Endothelial cell of umbilical vein (primary cell): ENCODE results near the gene ZFHX2. TPM values are rescaled to one million over a fixed set of nuclear protein-coding genes. Genes with fewer than 3 reads are reported as not detected.

Experiments
- BruUV-seq: library from RNA; stranded (reverse); fragments of 400-500 nt; replicated peaks from 2 replicates; lab custom pipeline; 2021; lab: Mats Ljungman, UMichigan
- CTCF ChIA-PET: fragments of 300-600, 350-600 bp; sonication (Branson Sonifier 250); formaldehyde crosslinking; loops from one replicate; lab custom pipeline; 2021; ENCODE audit warnings: antibody characterized with exemption, inconsistent platforms; lab: Charles Lee
- POLR2A ChIA-PET: fragments of 300-600, 350-600 bp; sonication (Branson Sonifier 250); formaldehyde crosslinking; loops from one replicate; lab custom pipeline; 2021; ENCODE audit warnings: antibody characterized with exemption, inconsistent platforms; lab: Charles Lee
- DNase-seq: peaks from one replicate; pipeline ENCODE4 v3.0.0-alpha.2; 2011; ENCODE audit warnings: low read depth, low spot score
- FAIRE-seq: peaks from 2 replicates; lab custom pipeline; 2011; peaks lifted over from hg19 to GRCh38; lab: Jason Lieb, UNC
- H2AFZ ChIP-seq: 2 replicates; pipeline ENCODE4 v1.6.0; 2012; ENCODE audit warnings: low read depth, low read length, control low read depth, inconsistent platforms
- H3K27ac ChIP-seq: 2 replicates; pipeline ENCODE4 v1.5.1; 2011; ENCODE audit warnings: low read depth, mild to moderate bottlenecking, control low read depth, low read length, moderate library complexity; ENCODE audit not compliant: insufficient read depth
- H3K27me3 ChIP-seq, 2 experiments: 2 replicates each; pipeline versions ENCODE4 v1.6.0 to v1.6.1; 2011; ENCODE audit warnings: low read length in 2 of 2, mixed read lengths in 1 of 2; ENCODE audit not compliant: control insufficient read depth in 2 of 2, insufficient read depth in 2 of 2
- H3K36me3 ChIP-seq, 2 experiments: 2 replicates in 1 of 2; 3 replicates in 1 of 2; pipeline ENCODE4 v1.5.1; 2011; ENCODE audit warnings: low read length in 2 of 2, mild to moderate bottlenecking in 1 of 2, moderate library complexity in 1 of 2; ENCODE audit not compliant: control insufficient read depth in 2 of 2, insufficient read depth in 2 of 2; ENCODE audit errors: extremely low read depth in 1 of 2
- H3K4me1 ChIP-seq: 3 replicates; pipeline ENCODE4 v1.5.1; 2011; ENCODE audit warnings: mild to moderate bottlenecking, low read length; ENCODE audit not compliant: control insufficient read depth, insufficient read depth; ENCODE audit errors: extremely low read depth
- H3K4me2 ChIP-seq: 2 replicates; pipeline ENCODE4 v1.6.1; 2011; ENCODE audit warnings: low read length, control low read depth, mixed read lengths; ENCODE audit not compliant: insufficient read depth
- H3K4me3 ChIP-seq, 3 experiments: fragments of 200-600 bp in 1 of 3; sonication (generic), shearing (Covaris generic) in 1 of 3; replicated peaks in 1 of 3; 2 replicates each; pipeline ENCODE4 v1.5.1; 2011 to 2016; ENCODE audit warnings: control low read depth in 3 of 3, low read length in 3 of 3, mild to moderate bottlenecking in 2 of 3, inconsistent platforms in 1 of 3, low read depth in 1 of 3, moderate library complexity in 1 of 3; ENCODE audit not compliant: insufficient read depth in 1 of 3
- H3K79me2 ChIP-seq: 2 replicates; pipeline ENCODE4 v1.6.0; 2012; ENCODE audit warnings: low read length, inconsistent platforms; ENCODE audit not compliant: control insufficient read depth, insufficient read depth
- H3K9ac ChIP-seq: replicated peaks from 2 replicates; pipeline ENCODE3; 2011; ENCODE audit warnings: low read length, control low read depth; ENCODE audit not compliant: insufficient read depth; ENCODE audit errors: extremely low read depth
- H3K9me1 ChIP-seq: replicated peaks from 3 replicates; pipeline ENCODE4 v1.6.0; 2011; ENCODE audit warnings: mild to moderate bottlenecking, low read length; ENCODE audit not compliant: control insufficient read depth, insufficient read depth; ENCODE audit errors: extremely low read depth
- H3K9me3 ChIP-seq: replicated peaks from 2 replicates; pipeline ENCODE4 v1.5.1; 2012; ENCODE audit warnings: low read length, inconsistent platforms; ENCODE audit not compliant: control insufficient read depth, insufficient read depth
- H4K20me1 ChIP-seq: replicated peaks from 2 replicates; pipeline ENCODE3; 2011; ENCODE audit warnings: mild to moderate bottlenecking, low read length; ENCODE audit not compliant: control insufficient read depth, insufficient read depth; ENCODE audit errors: extremely low read depth
- EZH2 ChIP-seq: IDR thresholded peaks from 2 replicates; pipeline ENCODE4 v1.6.1; 2012; ENCODE audit warnings: borderline replicate concordance, low read depth, mild to moderate bottlenecking, moderate library complexity, low read length, inconsistent platforms; ENCODE audit not compliant: severe bottlenecking
- JUN ChIP-seq: IDR thresholded peaks from 2 replicates; pipeline ENCODE4 v1.6.1; 2011; ENCODE audit warnings: borderline replicate concordance, low read depth; ENCODE audit not compliant: insufficient read length, insufficient read depth
- MAX ChIP-seq: IDR thresholded peaks from 2 replicates; pipeline ENCODE4 v1.6.1; 2011; ENCODE audit not compliant: insufficient read depth, insufficient read length
- MYC ChIP-seq: IDR thresholded peaks from one replicate; pipeline ENCODE4 v1.6.1; 2011; ENCODE audit warnings: mild to moderate bottlenecking, low read depth, low read length
- POLR2A ChIP-seq: IDR thresholded peaks from 2 replicates; pipeline ENCODE4 v1.6.1; 2012; ENCODE audit warnings: low read depth, mild to moderate bottlenecking, control low read depth, low read length
- POLR2AphosphoS5 ChIP-seq: IDR thresholded peaks from 2 replicates; pipeline ENCODE4 v1.6.1; 2012; ENCODE audit warnings: low read depth, mild to moderate bottlenecking, control low read depth, low read length, moderate library complexity; ENCODE audit not compliant: insufficient read depth
- dilution Hi-C: fragments of 300-500 bp; cut with MboI; formaldehyde crosslinking; loops from one replicate; pipeline ENCODE4 v1.15.0; 2019; ENCODE audit warnings: low sequenced_read_pairs; ENCODE audit not compliant: extremely low pct_ligation_motif_present
- intact Hi-C: fragments of 100-400 bp; cut with micrococcal nuclease; formaldehyde crosslinking; loops from one replicate; pipeline ENCODE4 v1.10.0; 2022
- polyA plus RNA-seq, 4 experiments: library from polyadenylated mRNA; depleted of rRNA in 3 of 4; stranded (reverse) in 3 of 4; unstranded in 1 of 4; fragments of >200 nt; gene quantifications; 2 replicates each; pipeline versions ENCODE4 v1.2.1 to v1.2.3, GENCODE V29; 2011 to 2012; ENCODE audit warnings: missing spikeins in 1 of 4
- total RNA-seq: library from RNA; stranded (reverse); gene quantifications from 2 replicates; pipeline ENCODE4 v1.2.3, GENCODE V29; 2021

Gene ZFHX2
- total and polyA plus RNA-seq, 2 donors (not counting 3 experiments of a cell fraction or from before 2014, with no cell fraction given) = 0.25 to 2.3 TPM

- CTCF ChIA-PET = interaction anchor here (1.6 to 3.6 kb wide), 2 partner anchors 14 to 16 kb away, joined by 5 to 12 read pairs; no protein-coding TSS in a partner anchor
- H3K27me3 ChIP-seq = peaks cover 26 to 38% of the 10 kb centered on the region in 2 experiments
- POLR2A ChIA-PET = no interaction called here
Measured at GRCh38 chr14:23572836-23573235, 21.3 kb upstream of the ZFHX2 start.

GRCh38 chr14:23572524-23572828 lies 20.9 kb upstream of the ZFHX2 start:
- CTCF ChIA-PET = interaction anchor here (1.6 to 3.6 kb wide), 2 partner anchors 14 to 16 kb away, joined by 5 to 12 read pairs; no protein-coding TSS in a partner anchor
- no peak for FAIRE-seq
- H3K9ac ChIP-seq = no peak overlapping the region

More at GRCh38 chr14:23572836-23573235, 21.3 kb upstream of the ZFHX2 start:
- dilution Hi-C loops = no loop called here
- intact Hi-C loops = no loop called here
- Histone ChIP-seq H3K4me3 (no peak overlapping the region), H2AFZ (no peak overlapping the region), H3K79me2 (no peaks in the 10 kb centered on the region), H3K36me3 (no peaks in the 10 kb centered on the region), H3K9me3 (no peaks in the 10 kb centered on the region), H3K4me1 (no peaks in the 10 kb centered on the region), H3K9me1 (no peaks in the 10 kb centered on the region), H3K4me2 (no peak overlapping the region), H3K27ac (no peak overlapping the region), H4K20me1 (no peaks in the 10 kb centered on the region), H3K9ac (no peak overlapping the region)
- DNase-seq = no peak
- no TSS peak for BruUV-seq
- FAIRE-seq = no peak
- TF ChIP-seq JUN = no peak
- TF ChIP-seq MAX = no peak
- TF ChIP-seq EZH2 = no peak
- TF ChIP-seq POLR2A = no peak
- no peak for TF ChIP-seq MYC

More at GRCh38 chr14:23572524-23572828, 20.9 kb upstream of the ZFHX2 start:
- Histone ChIP-seq H3K4me3 (no peak overlapping the region), H3K36me3 (no peaks in the 10 kb centered on the region), H4K20me1 (no peaks in the 10 kb centered on the region), H3K27ac (no peak overlapping the region), H3K9me1 (no peaks in the 10 kb centered on the region), H3K27me3 (peaks cover 24 to 34% of the 10 kb centered on the region in 2 experiments), H3K4me1 (no peaks in the 10 kb centered on the region), H3K79me2 (no peaks in the 10 kb centered on the region), H3K9me3 (no peaks in the 10 kb centered on the region), H2AFZ (no peak overlapping the region), H3K4me2 (no peak overlapping the region)
- no TSS peak for BruUV-seq
- intact Hi-C loops (no loop called here), dilution Hi-C loops (no loop called here)
- TF ChIP-seq POLR2AphosphoS5 = no peak
- POLR2A ChIA-PET = no interaction called here
- DNase-seq = no peak
